HepG2 (cell line): ENCODE measurements around the gene TPM1. TPM values are rescaled to one million over a fixed set of nuclear protein-coding genes. Genes with fewer than 3 reads are reported as not detected.

Experiments used
- ATAC-seq: fragments of 200-7000 bp; cut with Tn5 transposase; 3 replicates; pipeline ENCODE4 v1.9.1; 2020; ENCODE audit warnings: mild to moderate bottlenecking, moderate library complexity
- BruUV-seq: library from RNA; stranded (reverse); fragments of 400-500 nt; replicated peaks from 2 replicates; lab custom pipeline; 2021; lab: Mats Ljungman, UMichigan
- CTCF ChIA-PET: fragments of 300-600 bp; formaldehyde crosslinking; extraction: SDS; loops from one replicate; lab custom pipeline; 2021; ENCODE audit warnings: low total read pairs, inconsistent platforms, low intra/inter-chr PET ratio; lab: Yijun Ruan, JAX
- POLR2A ChIA-PET: fragments of 350-600 bp; sonication (Branson Sonifier 250); formaldehyde crosslinking; loops from one replicate; lab custom pipeline; 2020; ENCODE audit warnings: antibody characterized with exemption, inconsistent platforms; lab: Yijun Ruan, JAX
- DNase-seq: peaks from one replicate; pipeline ENCODE4 v3.0.0-alpha.2; 2015; ENCODE audit warnings: low spot score
- FAIRE-seq: peaks from 3 replicates; lab custom pipeline; 2011; peaks lifted over from hg19 to GRCh38; lab: Jason Lieb, UNC
- H2AFZ ChIP-seq: one replicate; pipeline ENCODE4 v1.6.1; 2011; ENCODE audit warnings: low read length, inconsistent platforms
- H3K27ac ChIP-seq: fragments of 300-600 bp; 3 replicates; pipeline ENCODE4 v1.8.0; 2011; ENCODE audit warnings: mixed run types, mild to moderate bottlenecking, mixed read lengths, low read length, inconsistent platforms; ENCODE audit not compliant: insufficient read depth; ENCODE audit errors: extremely low read length
- H3K27me3 ChIP-seq, 2 experiments: fragments of 200-600 bp in 1 of 2; 2 replicates in 1 of 2; 3 replicates in 1 of 2; pipeline versions ENCODE4 v1.6.0 to v1.8.0; 2011; ENCODE audit warnings: low read length in 2 of 2, mild to moderate bottlenecking in 2 of 2, moderate library complexity in 2 of 2, inconsistent platforms in 1 of 2; ENCODE audit not compliant: insufficient read depth in 2 of 2, control insufficient read depth in 1 of 2
- H3K36me3 ChIP-seq, 2 experiments: fragments of 200-600 bp in 1 of 2; replicated peaks in 1 of 2; 2 replicates in 1 of 2; 3 replicates in 1 of 2; pipeline versions ENCODE4 v1.5.1 to v1.8.0; 2011; ENCODE audit warnings: low read length in 2 of 2, inconsistent platforms in 1 of 2; ENCODE audit not compliant: insufficient read depth in 2 of 2, control insufficient read depth in 1 of 2
- H3K4me1 ChIP-seq: 2 replicates; pipeline ENCODE4 v1.5.1; 2012; ENCODE audit warnings: low read length, inconsistent platforms; ENCODE audit not compliant: insufficient read depth
- H3K4me2 ChIP-seq: 2 replicates; pipeline ENCODE4 v1.6.0; 2011; ENCODE audit warnings: low read depth, low read length, inconsistent platforms
- H3K4me3 ChIP-seq, 3 experiments: fragments of 200-600 bp in 1 of 3; sonication (generic), shearing (Covaris generic) in 1 of 3; replicated peaks in 1 of 3; 2 replicates each; pipeline ENCODE4 v1.5.1; 2011 to 2016; ENCODE audit warnings: low read length in 3 of 3, inconsistent platforms in 2 of 3, low read depth in 2 of 3, mild to moderate bottlenecking in 2 of 3, control low read depth in 1 of 3, mixed read lengths in 1 of 3; ENCODE audit not compliant: insufficient read depth in 1 of 3
- H3K79me2 ChIP-seq: one replicate; pipeline ENCODE4 v1.6.1; 2011; ENCODE audit warnings: low read length, inconsistent platforms; ENCODE audit not compliant: insufficient read depth
- H3K9ac ChIP-seq: 2 replicates; pipeline ENCODE4 v1.6.0; 2011; ENCODE audit warnings: mild to moderate bottlenecking, low read depth, low read length, inconsistent platforms; ENCODE audit not compliant: insufficient read depth
- H3K9me3 ChIP-seq: 2 replicates; pipeline ENCODE4 v1.5.1; 2012; ENCODE audit warnings: mild to moderate bottlenecking, low read length
- H4K20me1 ChIP-seq: 2 replicates; pipeline ENCODE4 v1.6.0; 2011; ENCODE audit warnings: inconsistent platforms, mild to moderate bottlenecking, low read length, moderate library complexity; ENCODE audit not compliant: insufficient read depth
- CEBPB ChIP-seq: IDR thresholded peaks from 2 replicates; pipeline ENCODE4 v1.6.1; 2011; ENCODE audit warnings: low read depth, low read length, improper control_type of control experiment, borderline replicate concordance
- DNMT3B ChIP-seq: conservative IDR thresholded peaks from 2 replicates; pipeline ENCODE4 v1.6.1; 2016; ENCODE audit warnings: missing biosample characterization, control low read depth
- HDAC6 ChIP-seq: fragments of 200-600 bp; sonication (generic); IDR thresholded peaks from 2 replicates; pipeline ENCODE4 v1.7.0; 2017; ENCODE audit warnings: mild to moderate bottlenecking, antibody characterized with exemption, low read length, low read depth
- JUN ChIP-seq: sonication (generic); formaldehyde crosslinking; IDR thresholded peaks from 2 replicates; pipeline ENCODE4 v1.4.0; 2020; ENCODE audit warnings: mild to moderate bottlenecking, missing genetic modification reagents
- KDM3A ChIP-seq: IDR thresholded peaks from 2 replicates; pipeline ENCODE4 v1.6.1; 2018; ENCODE audit warnings: low read depth, missing compliant biosample characterization
- MAFG ChIP-seq: sonication (generic); formaldehyde crosslinking; IDR thresholded peaks from 2 replicates; pipeline ENCODE4 v1.5.1; 2020; ENCODE audit warnings: mild to moderate bottlenecking, missing genetic modification reagents
- PHF20 ChIP-seq: sonication (generic); formaldehyde crosslinking; IDR thresholded peaks from 2 replicates; pipeline ENCODE4 v1.5.0; 2020; ENCODE audit warnings: mild to moderate bottlenecking, missing genetic modification reagents
- PHF8 ChIP-seq: sonication (generic); formaldehyde crosslinking; IDR thresholded peaks from 2 replicates; pipeline ENCODE4 v1.5.0; 2020; ENCODE audit warnings: missing genetic modification reagents
- PITX1 ChIP-seq: sonication (generic); formaldehyde crosslinking; IDR thresholded peaks from 2 replicates; pipeline ENCODE4 v1.5.1; 2020; ENCODE audit warnings: mild to moderate bottlenecking, missing genetic modification reagents
- POLR2AphosphoS5 ChIP-seq: IDR thresholded peaks from 2 replicates; pipeline ENCODE4 v1.6.1; 2012; ENCODE audit warnings: low read depth, low read length
- POLR2G ChIP-seq: fragments of 200-400 bp; formaldehyde crosslinking; IDR thresholded peaks from 2 replicates; pipeline ENCODE4 v1.6.1; 2018; ENCODE audit warnings: mild to moderate bottlenecking, low read depth, low read length, moderate library complexity
- TOE1 ChIP-seq: sonication (generic); formaldehyde crosslinking; IDR thresholded peaks from 2 replicates; pipeline ENCODE4 v1.4.0; 2020; ENCODE audit warnings: mild to moderate bottlenecking, missing genetic modification reagents
- ZKSCAN5 ChIP-seq: sonication (generic); formaldehyde crosslinking; IDR thresholded peaks from 2 replicates; pipeline ENCODE4 v1.5.1; 2020; ENCODE audit warnings: mild to moderate bottlenecking, missing genetic modification reagents
- ZNF292 ChIP-seq: sonication (generic); formaldehyde crosslinking; IDR thresholded peaks from 2 replicates; pipeline ENCODE4 v1.8.1; 2022; ENCODE audit warnings: mild to moderate bottlenecking, low read depth, missing genetic modification reagents, borderline replicate concordance
- ZNF589 ChIP-seq: sonication (generic); formaldehyde crosslinking; conservative IDR thresholded peaks from 2 replicates; pipeline ENCODE4 v1.8.0; 2022; ENCODE audit warnings: mild to moderate bottlenecking, moderate library complexity, missing genetic modification reagents
- ZNF709 ChIP-seq: sonication (generic); formaldehyde crosslinking; IDR thresholded peaks from 2 replicates; pipeline ENCODE4 v1.5.0; 2020; ENCODE audit warnings: mild to moderate bottlenecking, missing genetic modification reagents
- WGBS: methylation state at CpG from one replicate; pipeline ENCODE4 v1.1.6; 2017; ENCODE audit warnings: low lambda C conversion rate; 5-methylcytosine and 5-hydroxymethylcytosine counted together
- in situ Hi-C: cut with HindIII; loops from 2 replicates; pipeline ENCODE4 v1.10.0; 2017; ENCODE audit warnings: low pct_unique_long_range_greater_than_20kb; ENCODE audit not compliant: extremely low pct_ligation_motif_present
- intact Hi-C: fragments of 100-400 bp; cut with micrococcal nuclease; formaldehyde crosslinking; loops from one replicate; pipeline ENCODE4 v1.10.0; 2022; ENCODE audit not compliant: unreplicated experiment
- polyA plus RNA-seq, 8 experiments: library from polyadenylated mRNA; depleted of rRNA in 3 of 8; stranded (reverse) in 7 of 8; unstranded in 1 of 8; fragments of >200 nt; fragmentation: Illumina TruSeq in 4 of 8; extraction: Trizol in 4 of 8; gene quantifications; 2 replicates each; pipeline versions ENCODE4 v1.2.1 to v1.2.3, GENCODE V29; 2011 to 2016; ENCODE audit warnings: low read depth in 4 of 8, missing spikeins in 1 of 8, mixed read lengths in 1 of 8; ENCODE audit not compliant: insufficient read depth in 1 of 8
- total RNA-seq, 5 experiments: library from RNA; depleted of rRNA; stranded (reverse); fragments of >200 nt; fragmentation: Illumina TruSeq; extraction: Trizol; gene quantifications; 2 replicates each; pipeline ENCODE4 v1.2.3, GENCODE V29; 2016; ENCODE audit warnings: low read depth in 1 of 5
- TF ChIP-seq, protein P1 (sequence below): sonication (generic); formaldehyde crosslinking; IDR thresholded peaks from 2 replicates; pipeline ENCODE4 v1.5.1; 2020; ENCODE audit warnings: missing genetic modification reagents, mild to moderate bottlenecking, borderline replicate concordance
- TF ChIP-seq, protein P2 (sequence below): sonication (generic); formaldehyde crosslinking; IDR thresholded peaks from 2 replicates; pipeline ENCODE4 v1.5.0; 2020; ENCODE audit warnings: mild to moderate bottlenecking, missing genetic modification reagents, borderline replicate concordance

The TPM1 gene
- total and polyA plus RNA-seq, 2 of the 13 experiments (the other 11 are each of a cell fraction or from before 2014, with no cell fraction given) = 98.9 to 109 TPM

DNA sequence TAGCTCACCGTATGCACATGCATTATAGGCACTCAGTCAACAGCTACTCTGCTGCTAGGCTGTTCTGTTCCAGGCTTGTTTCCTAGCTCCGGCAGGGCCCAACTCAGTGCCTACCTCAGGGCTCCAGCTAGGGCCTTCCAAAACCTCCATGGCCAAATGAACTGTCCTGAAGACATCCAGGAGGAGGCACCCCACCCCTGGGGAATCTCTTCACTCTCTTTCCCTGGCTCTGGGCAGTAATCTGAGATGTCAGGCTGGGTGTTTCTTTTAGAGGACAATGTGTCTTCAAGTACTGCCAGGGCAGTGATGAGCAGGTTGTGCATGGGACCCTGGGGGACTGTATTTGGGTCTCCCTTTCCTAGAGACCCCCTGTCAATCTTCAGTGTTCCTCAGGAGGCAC lies 38.3 kb upstream of the TPM1 start (continued):
- TF ChIP-seq, protein P1, sequence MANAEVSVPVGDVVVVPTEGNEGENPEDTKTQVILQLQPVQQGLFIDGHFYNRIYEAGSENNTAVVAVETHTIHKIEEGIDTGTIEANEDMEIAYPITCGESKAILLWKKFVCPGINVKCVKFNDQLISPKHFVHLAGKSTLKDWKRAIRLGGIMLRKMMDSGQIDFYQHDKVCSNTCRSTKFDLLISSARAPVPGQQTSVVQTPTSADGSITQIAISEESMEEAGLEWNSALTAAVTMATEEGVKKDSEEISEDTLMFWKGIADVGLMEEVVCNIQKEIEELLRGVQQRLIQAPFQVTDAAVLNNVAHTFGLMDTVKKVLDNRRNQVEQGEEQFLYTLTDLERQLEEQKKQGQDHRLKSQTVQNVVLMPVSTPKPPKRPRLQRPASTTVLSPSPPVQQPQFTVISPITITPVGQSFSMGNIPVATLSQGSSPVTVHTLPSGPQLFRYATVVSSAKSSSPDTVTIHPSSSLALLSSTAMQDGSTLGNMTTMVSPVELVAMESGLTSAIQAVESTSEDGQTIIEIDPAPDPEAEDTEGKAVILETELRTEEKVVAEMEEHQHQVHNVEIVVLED (CRISPR knock-in tag) = no peak
- TF ChIP-seq KDM3A (CRISPR knock-in tag) (no peak), ZKSCAN5 (CRISPR knock-in tag) (no peak), ZNF589 (CRISPR knock-in tag) (no peak), MAFG (CRISPR knock-in tag) (no peak)

DNA sequence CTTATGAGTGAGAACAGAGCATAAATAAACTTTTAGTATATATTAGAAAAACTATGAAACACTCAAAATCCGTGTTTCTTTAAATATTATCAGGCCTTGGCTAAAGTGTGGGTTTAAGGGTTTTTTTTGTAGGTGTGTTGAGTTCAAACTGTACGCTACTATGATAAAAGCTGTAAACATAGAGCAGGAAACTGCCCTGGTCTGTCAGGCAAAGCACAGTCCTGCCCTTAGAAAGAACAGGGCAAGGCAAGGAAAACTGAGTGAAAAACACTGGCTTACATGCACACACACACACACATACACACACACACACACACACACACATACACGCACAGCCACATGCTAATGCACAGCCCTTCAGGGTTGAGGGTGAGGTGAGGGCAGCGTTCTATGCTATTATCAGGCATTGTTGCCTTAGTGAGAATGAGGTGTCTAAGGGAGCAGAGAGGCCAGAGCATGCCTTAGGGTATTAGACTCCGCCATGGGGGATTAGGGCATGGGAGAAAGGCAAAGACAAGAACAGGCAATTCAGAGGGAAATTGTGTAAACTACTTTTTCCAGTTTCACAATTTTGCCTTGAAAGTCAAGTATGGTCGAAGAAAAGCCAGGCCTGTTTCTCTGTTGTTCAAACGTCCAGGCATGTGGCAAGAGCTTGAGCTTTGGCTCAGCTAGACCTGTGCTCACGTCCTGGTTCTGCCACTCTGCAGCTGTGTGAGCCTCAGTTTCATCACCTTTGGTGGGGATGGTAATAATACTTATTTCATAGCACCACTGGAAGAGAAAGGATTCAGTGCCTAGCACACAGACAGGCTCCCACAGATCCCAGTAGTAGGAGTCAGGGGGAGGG lies 36.3 kb upstream of the TPM1 start:
- BruUV-seq = no TSS peak
- in situ Hi-C loops = no loop called here
- intact Hi-C loops = no loop called here
- ChIA-PET CTCF (no interaction called here), POLR2A (no interaction called here)
- no peak overlapping the region for H3K4me3 ChIP-seq
- 36% methylated on average over 8 of the region's 8 CpGs for WGBS
- no peaks in the 10 kb centered on the region for H3K27me3 ChIP-seq
- DNase-seq (no peak), ATAC-seq (peak; percentile 52), FAIRE-seq (no peak)
- no peaks in the 10 kb centered on the region for H4K20me1 ChIP-seq
- H3K36me3 ChIP-seq = no peaks in the 10 kb centered on the region
- no peaks in the 10 kb centered on the region for H3K9me3 ChIP-seq
- no peaks in the 10 kb centered on the region for H3K79me2 ChIP-seq
- H3K27ac ChIP-seq = peak overlapping the region; percentile 46
- peaks cover 32% of the 10 kb centered on the region for H3K4me1 ChIP-seq
- no peak overlapping the region for H2AFZ ChIP-seq
- H3K4me2 ChIP-seq = peak overlapping the region; percentile 15; the same call in 1 of the 2 replicates
- no peak overlapping the region for H3K9ac ChIP-seq
- TF ChIP-seq PITX1 (CRISPR knock-in tag) (0 out of 2 replicates have a peak, but pooled peaks have one; percentile 16), DNMT3B (CRISPR knock-in tag) (no peak), POLR2G (no peak), JUN (CRISPR knock-in tag) (no peak), HDAC6 (no peak), ZNF292 (CRISPR knock-in tag) (peak; percentile 27; the same call in 1 of the 2 replicates), TOE1 (no peak), PHF8 (CRISPR knock-in tag) (no peak), ZNF709 (CRISPR knock-in tag) (0 out of 2 replicates have a peak, but pooled peaks have one; percentile 14), CEBPB (peak; percentile 51; the same call in 1 of the 2 replicates), POLR2AphosphoS5 (no peak), PHF20 (no peak)
- TF ChIP-seq, protein P2, sequence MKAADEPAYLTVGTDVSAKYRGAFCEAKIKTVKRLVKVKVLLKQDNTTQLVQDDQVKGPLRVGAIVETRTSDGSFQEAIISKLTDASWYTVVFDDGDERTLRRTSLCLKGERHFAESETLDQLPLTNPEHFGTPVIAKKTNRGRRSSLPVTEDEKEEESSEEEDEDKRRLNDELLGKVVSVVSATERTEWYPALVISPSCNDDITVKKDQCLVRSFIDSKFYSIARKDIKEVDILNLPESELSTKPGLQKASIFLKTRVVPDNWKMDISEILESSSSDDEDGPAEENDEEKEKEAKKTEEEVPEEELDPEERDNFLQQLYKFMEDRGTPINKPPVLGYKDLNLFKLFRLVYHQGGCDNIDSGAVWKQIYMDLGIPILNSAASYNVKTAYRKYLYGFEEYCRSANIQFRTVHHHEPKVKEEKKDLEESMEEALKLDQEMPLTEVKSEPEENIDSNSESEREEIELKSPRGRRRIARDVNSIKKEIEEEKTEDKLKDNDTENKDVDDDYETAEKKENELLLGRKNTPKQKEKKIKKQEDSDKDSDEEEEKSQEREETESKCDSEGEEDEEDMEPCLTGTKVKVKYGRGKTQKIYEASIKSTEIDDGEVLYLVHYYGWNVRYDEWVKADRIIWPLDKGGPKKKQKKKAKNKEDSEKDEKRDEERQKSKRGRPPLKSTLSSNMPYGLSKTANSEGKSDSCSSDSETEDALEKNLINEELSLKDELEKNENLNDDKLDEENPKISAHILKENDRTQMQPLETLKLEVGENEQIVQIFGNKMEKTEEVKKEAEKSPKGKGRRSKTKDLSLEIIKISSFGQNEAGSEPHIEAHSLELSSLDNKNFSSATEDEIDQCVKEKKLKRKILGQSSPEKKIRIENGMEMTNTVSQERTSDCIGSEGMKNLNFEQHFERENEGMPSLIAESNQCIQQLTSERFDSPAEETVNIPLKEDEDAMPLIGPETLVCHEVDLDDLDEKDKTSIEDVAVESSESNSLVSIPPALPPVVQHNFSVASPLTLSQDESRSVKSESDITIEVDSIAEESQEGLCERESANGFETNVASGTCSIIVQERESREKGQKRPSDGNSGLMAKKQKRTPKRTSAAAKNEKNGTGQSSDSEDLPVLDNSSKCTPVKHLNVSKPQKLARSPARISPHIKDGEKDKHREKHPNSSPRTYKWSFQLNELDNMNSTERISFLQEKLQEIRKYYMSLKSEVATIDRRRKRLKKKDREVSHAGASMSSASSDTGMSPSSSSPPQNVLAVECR (CRISPR knock-in tag) = 0 out of 2 replicates have a peak, but pooled peaks have one; percentile 9
